22Rv1 (cell line): ENCODE results near the gene SERTAD4.

Experiments used
- ZFX ChIP-seq: fragments of 450-650 bp; IDR thresholded peaks from 2 replicates; pipeline ENCODE4 v1.6.1; 2017; ENCODE audit warnings: antibody characterized with exemption, borderline replicate concordance
- TF ChIP-seq, protein P1 (sequence below): fragments of 450-650 bp; IDR thresholded peaks from 2 replicates; pipeline ENCODE4 v1.5.1; 2017; ENCODE audit warnings: mild to moderate bottlenecking

- TF ChIP-seq, protein P1, sequence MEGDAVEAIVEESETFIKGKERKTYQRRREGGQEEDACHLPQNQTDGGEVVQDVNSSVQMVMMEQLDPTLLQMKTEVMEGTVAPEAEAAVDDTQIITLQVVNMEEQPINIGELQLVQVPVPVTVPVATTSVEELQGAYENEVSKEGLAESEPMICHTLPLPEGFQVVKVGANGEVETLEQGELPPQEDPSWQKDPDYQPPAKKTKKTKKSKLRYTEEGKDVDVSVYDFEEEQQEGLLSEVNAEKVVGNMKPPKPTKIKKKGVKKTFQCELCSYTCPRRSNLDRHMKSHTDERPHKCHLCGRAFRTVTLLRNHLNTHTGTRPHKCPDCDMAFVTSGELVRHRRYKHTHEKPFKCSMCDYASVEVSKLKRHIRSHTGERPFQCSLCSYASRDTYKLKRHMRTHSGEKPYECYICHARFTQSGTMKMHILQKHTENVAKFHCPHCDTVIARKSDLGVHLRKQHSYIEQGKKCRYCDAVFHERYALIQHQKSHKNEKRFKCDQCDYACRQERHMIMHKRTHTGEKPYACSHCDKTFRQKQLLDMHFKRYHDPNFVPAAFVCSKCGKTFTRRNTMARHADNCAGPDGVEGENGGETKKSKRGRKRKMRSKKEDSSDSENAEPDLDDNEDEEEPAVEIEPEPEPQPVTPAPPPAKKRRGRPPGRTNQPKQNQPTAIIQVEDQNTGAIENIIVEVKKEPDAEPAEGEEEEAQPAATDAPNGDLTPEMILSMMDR, result no peak
- no peak for TF ChIP-seq ZFX
These were observed 37.4 kb downstream of the SERTAD4 start for GRCh38 chr1:210269981-210270380.
